HepG2 (cell line): ENCODE data around the gene PEPD. TPM values are rescaled to one million over a fixed set of nuclear protein-coding genes. Genes with fewer than 3 reads are reported as not detected.

ENCODE experiments used
- ATAC-seq: fragments of 200-7000 bp; cut with Tn5 transposase; 3 replicates; pipeline ENCODE4 v1.9.1; 2020; ENCODE audit warnings: mild to moderate bottlenecking, moderate library complexity
- BruUV-seq: library from RNA; stranded (reverse); fragments of 400-500 nt; replicated peaks from 2 replicates; lab custom pipeline; 2021; lab: Mats Ljungman, UMichigan
- CTCF ChIA-PET: fragments of 300-600 bp; formaldehyde crosslinking; extraction: SDS; loops from one replicate; lab custom pipeline; 2021; ENCODE audit warnings: low total read pairs, inconsistent platforms, low intra/inter-chr PET ratio; lab: Yijun Ruan, JAX
- POLR2A ChIA-PET: fragments of 350-600 bp; sonication (Branson Sonifier 250); formaldehyde crosslinking; loops from one replicate; lab custom pipeline; 2020; ENCODE audit warnings: antibody characterized with exemption, inconsistent platforms; lab: Yijun Ruan, JAX
- DNase-seq: peaks from one replicate; pipeline ENCODE4 v3.0.0-alpha.2; 2015; ENCODE audit warnings: low spot score
- FAIRE-seq: peaks from 3 replicates; lab custom pipeline; 2011; peaks lifted over from hg19 to GRCh38; lab: Jason Lieb, UNC
- H2AFZ ChIP-seq: one replicate; pipeline ENCODE4 v1.6.1; 2011; ENCODE audit warnings: low read length, inconsistent platforms
- H3K27ac ChIP-seq: fragments of 300-600 bp; 3 replicates; pipeline ENCODE4 v1.8.0; 2011; ENCODE audit warnings: mixed run types, mild to moderate bottlenecking, mixed read lengths, low read length, inconsistent platforms; ENCODE audit not compliant: insufficient read depth; ENCODE audit errors: extremely low read length
- H3K27me3 ChIP-seq, 2 experiments: fragments of 200-600 bp in 1 of 2; 2 replicates in 1 of 2; 3 replicates in 1 of 2; pipeline versions ENCODE4 v1.6.0 to v1.8.0; 2011; ENCODE audit warnings: low read length in 2 of 2, mild to moderate bottlenecking in 2 of 2, moderate library complexity in 2 of 2, inconsistent platforms in 1 of 2; ENCODE audit not compliant: insufficient read depth in 2 of 2, control insufficient read depth in 1 of 2
- H3K36me3 ChIP-seq, 2 experiments: fragments of 200-600 bp in 1 of 2; replicated peaks in 1 of 2; 2 replicates in 1 of 2; 3 replicates in 1 of 2; pipeline versions ENCODE4 v1.5.1 to v1.8.0; 2011; ENCODE audit warnings: low read length in 2 of 2, inconsistent platforms in 1 of 2; ENCODE audit not compliant: insufficient read depth in 2 of 2, control insufficient read depth in 1 of 2
- H3K4me1 ChIP-seq: 2 replicates; pipeline ENCODE4 v1.5.1; 2012; ENCODE audit warnings: low read length, inconsistent platforms; ENCODE audit not compliant: insufficient read depth
- H3K4me2 ChIP-seq: 2 replicates; pipeline ENCODE4 v1.6.0; 2011; ENCODE audit warnings: low read depth, low read length, inconsistent platforms
- H3K4me3 ChIP-seq, 3 experiments: fragments of 200-600 bp in 1 of 3; sonication (generic), shearing (Covaris generic) in 1 of 3; replicated peaks in 1 of 3; 2 replicates each; pipeline ENCODE4 v1.5.1; 2011 to 2016; ENCODE audit warnings: low read length in 3 of 3, inconsistent platforms in 2 of 3, low read depth in 2 of 3, mild to moderate bottlenecking in 2 of 3, control low read depth in 1 of 3, mixed read lengths in 1 of 3; ENCODE audit not compliant: insufficient read depth in 1 of 3
- H3K79me2 ChIP-seq: one replicate; pipeline ENCODE4 v1.6.1; 2011; ENCODE audit warnings: low read length, inconsistent platforms; ENCODE audit not compliant: insufficient read depth
- H3K9ac ChIP-seq: 2 replicates; pipeline ENCODE4 v1.6.0; 2011; ENCODE audit warnings: mild to moderate bottlenecking, low read depth, low read length, inconsistent platforms; ENCODE audit not compliant: insufficient read depth
- H3K9me3 ChIP-seq: 2 replicates; pipeline ENCODE4 v1.5.1; 2012; ENCODE audit warnings: mild to moderate bottlenecking, low read length
- H4K20me1 ChIP-seq: 2 replicates; pipeline ENCODE4 v1.6.0; 2011; ENCODE audit warnings: inconsistent platforms, mild to moderate bottlenecking, low read length, moderate library complexity; ENCODE audit not compliant: insufficient read depth
- AKNA ChIP-seq: sonication (generic); formaldehyde crosslinking; IDR thresholded peaks from 2 replicates; pipeline ENCODE4 v1.4.0; 2020; ENCODE audit warnings: missing genetic modification reagents, borderline replicate concordance
- BHLHE40 ChIP-seq: IDR thresholded peaks from 2 replicates; pipeline ENCODE4 v1.6.1; 2011; ENCODE audit warnings: low read length, improper control_type of control experiment
- ETV5 ChIP-seq: IDR thresholded peaks from 2 replicates; pipeline ENCODE4 v1.6.1; 2018; ENCODE audit warnings: missing biosample characterization, missing genetic modification reagents, inconsistent platforms, borderline replicate concordance
- JUNB ChIP-seq: sonication (generic); formaldehyde crosslinking; IDR thresholded peaks from 2 replicates; pipeline ENCODE4 v1.8.0; 2022; ENCODE audit warnings: missing genetic modification reagents, mild to moderate bottlenecking, borderline replicate concordance
- MAZ ChIP-seq, 2 experiments: sonication (generic) in 1 of 2; formaldehyde crosslinking in 1 of 2; IDR thresholded peaks; 2 replicates each; pipeline versions ENCODE4 v1.5.0 to v1.6.1; 2012 to 2020; ENCODE audit warnings: low read depth in 2 of 2, mild to moderate bottlenecking in 2 of 2, borderline replicate concordance in 1 of 2, improper control_type of control experiment in 1 of 2, low read length in 1 of 2, missing genetic modification reagents in 1 of 2, moderate library complexity in 1 of 2
- MZF1 ChIP-seq: sonication (generic); formaldehyde crosslinking; IDR thresholded peaks from 2 replicates; pipeline ENCODE4 v1.8.1; 2023; ENCODE audit warnings: mild to moderate bottlenecking, missing genetic modification reagents, borderline replicate concordance
- PAX8 ChIP-seq: sonication (generic); formaldehyde crosslinking; IDR thresholded peaks from 2 replicates; pipeline ENCODE4 v1.8.0; 2022; ENCODE audit warnings: mild to moderate bottlenecking, missing genetic modification reagents, borderline replicate concordance
- POGZ ChIP-seq: sonication (generic); formaldehyde crosslinking; IDR thresholded peaks from 2 replicates; pipeline ENCODE4 v1.4.0; 2020; ENCODE audit warnings: mild to moderate bottlenecking, missing genetic modification reagents
- RFX5 ChIP-seq: IDR thresholded peaks from 2 replicates; pipeline ENCODE4 v1.6.1; 2011; ENCODE audit warnings: low read depth, low read length, improper control_type of control experiment
- TP53 ChIP-seq: sonication (generic); formaldehyde crosslinking; conservative IDR thresholded peaks from 2 replicates; pipeline ENCODE4 v1.4.0; 2020; ENCODE audit warnings: missing genetic modification reagents
- USF2 ChIP-seq, 2 experiments: sonication (generic) in 1 of 2; formaldehyde crosslinking in 1 of 2; IDR thresholded peaks; 2 replicates each; pipeline versions ENCODE4 v1.5.1 to v1.6.1; 2011 to 2020; ENCODE audit warnings: borderline replicate concordance in 1 of 2, low read depth in 1 of 2, low read length in 1 of 2, mild to moderate bottlenecking in 1 of 2, missing genetic modification reagents in 1 of 2, moderate library complexity in 1 of 2
- YY1 ChIP-seq: IDR thresholded peaks from 2 replicates; pipeline ENCODE4 v1.6.1; 2011; ENCODE audit warnings: low read length, low read depth, moderate library complexity, mild to moderate bottlenecking; ENCODE audit not compliant: insufficient read depth, insufficient replicate concordance
- ZMYM4 ChIP-seq: sonication (generic); formaldehyde crosslinking; IDR thresholded peaks from 2 replicates; pipeline ENCODE4 v1.8.1; 2023; ENCODE audit warnings: mild to moderate bottlenecking, missing genetic modification reagents
- ZNF337 ChIP-seq: sonication (generic); formaldehyde crosslinking; IDR thresholded peaks from 2 replicates; pipeline ENCODE4 v1.5.1; 2020; ENCODE audit warnings: missing genetic modification reagents, low read depth, mild to moderate bottlenecking, borderline replicate concordance
- ZNF383 ChIP-seq: sonication (generic); formaldehyde crosslinking; IDR thresholded peaks from 2 replicates; pipeline ENCODE4 v1.4.0; 2020; ENCODE audit warnings: missing genetic modification reagents, mild to moderate bottlenecking, borderline replicate concordance
- WGBS: methylation state at CpG from one replicate; pipeline ENCODE4 v1.1.6; 2017; ENCODE audit warnings: low lambda C conversion rate; 5-methylcytosine and 5-hydroxymethylcytosine counted together
- in situ Hi-C: cut with HindIII; loops from 2 replicates; pipeline ENCODE4 v1.10.0; 2017; ENCODE audit warnings: low pct_unique_long_range_greater_than_20kb; ENCODE audit not compliant: extremely low pct_ligation_motif_present
- intact Hi-C: fragments of 100-400 bp; cut with micrococcal nuclease; formaldehyde crosslinking; loops from one replicate; pipeline ENCODE4 v1.10.0; 2022; ENCODE audit not compliant: unreplicated experiment
- polyA plus RNA-seq, 8 experiments: library from polyadenylated mRNA; depleted of rRNA in 3 of 8; stranded (reverse) in 7 of 8; unstranded in 1 of 8; fragments of >200 nt; fragmentation: Illumina TruSeq in 4 of 8; extraction: Trizol in 4 of 8; gene quantifications; 2 replicates each; pipeline versions ENCODE4 v1.2.1 to v1.2.3, GENCODE V29; 2011 to 2016; ENCODE audit warnings: low read depth in 4 of 8, missing spikeins in 1 of 8, mixed read lengths in 1 of 8; ENCODE audit not compliant: insufficient read depth in 1 of 8
- total RNA-seq, 5 experiments: library from RNA; depleted of rRNA; stranded (reverse); fragments of >200 nt; fragmentation: Illumina TruSeq; extraction: Trizol; gene quantifications; 2 replicates each; pipeline ENCODE4 v1.2.3, GENCODE V29; 2016; ENCODE audit warnings: low read depth in 1 of 5

Gene PEPD
- total and polyA plus RNA-seq, 2 of the 13 experiments (the other 11 are each of a cell fraction or from before 2014, with no cell fraction given) = 60.7 to 75.1 TPM

GRCh38 chr19:33408116-33408515 lies 113.5 kb downstream of the PEPD start (continued):
- TF ChIP-seq JUNB (CRISPR knock-in tag) (no peak), MZF1 (CRISPR knock-in tag) (no peak)
- TF ChIP-seq, all 625 proteins: peak for 0

- ChIA-PET POLR2A (interaction anchor here (0.6 kb wide), 1 partner anchor 193 kb away, joined by 5 read pairs; no protein-coding TSS in a partner anchor), CTCF (interaction anchor here (1.5 to 1.9 kb wide), 3 partner anchors 74 to 172 kb away, joined by 9 to 20 read pairs (median 12); no protein-coding TSS in a partner anchor)
- no peaks in the 10 kb centered on the region for H3K79me2 ChIP-seq
- intact Hi-C loops = loop anchor here (1.0 kb wide), 1 partner anchor 193 kb away; no protein-coding TSS in a partner anchor
- WGBS = 95% methylated on average over 9 of the region's 12 CpGs
- ATAC-seq (no peak), FAIRE-seq (no peak), DNase-seq (no peak)
- no peak overlapping the region for H2AFZ ChIP-seq
- no peaks in the 10 kb centered on the region for H3K9me3 ChIP-seq
- H3K27me3 ChIP-seq = no peaks in the 10 kb centered on the region
- in situ Hi-C loops = no loop called here
- peaks cover 0 to 11% of the 10 kb centered on the region in 2 experiments; a peak in 1 of 5 replicates for H3K36me3 ChIP-seq
- BruUV-seq = no TSS peak
- no peak overlapping the region for H3K27ac ChIP-seq
- H3K4me1 ChIP-seq = peaks cover 42% of the 10 kb centered on the region
- no peak overlapping the region for H3K9ac ChIP-seq
- no peaks in the 10 kb centered on the region for H4K20me1 ChIP-seq
- no peak overlapping the region for H3K4me3 ChIP-seq
- H3K4me2 ChIP-seq = no peak overlapping the region
- TF ChIP-seq BHLHE40 (no peak), MAZ (IDR thresholded peaks at IDR 0.05; ENCODE audit: borderline replicate concordance, low read depth, low read length) (no peak), MAZ (CRISPR knock-in tag; IDR thresholded peaks at IDR 0.05; ENCODE audit: low read depth) (no peak), YY1 (no peak), USF2 (IDR thresholded peaks at IDR 0.05; ENCODE audit: low read depth, low read length) (no peak), USF2 (CRISPR knock-in tag; IDR thresholded peaks at IDR 0.05; ENCODE audit: borderline replicate concordance) (no peak), RFX5 (no peak), ETV5 (CRISPR knock-in tag) (no peak), ZMYM4 (CRISPR knock-in tag) (no peak), AKNA (no peak), PAX8 (no peak), POGZ (no peak), TP53 (no peak), ZNF337 (CRISPR knock-in tag) (no peak), ZNF383 (CRISPR knock-in tag) (no peak)
These were observed 113.9 kb downstream of the PEPD start for GRCh38 chr19:33407716-33408115.
